ENCODE results near the gene TSPEAR.

- no peak for TF ChIP-seq CTCF (IDR thresholded peaks at IDR 0.05)
- no peak for TF ChIP-seq POLR2A (IDR thresholded peaks at IDR 0.05)
Observed at GRCh38 chr21:44525391-44526095, 185.8 kb downstream of the TSPEAR start.

Data from testis (tissue), 2 donors.